Stimulated activated CD4-positive, alpha-beta T cell treated with anti-CD3 and anti-CD28 coated beads, Interleukin-2, amount 100 ng/mL, for 4 hours (primary cell): Measurements from ENCODE around the gene ZNF536.

ENCODE experiments used
- DNase-seq: peaks from one replicate; pipeline ENCODE4 v3.0.0-alpha.2; 2020; ENCODE audit warnings: low read depth

The ZNF536 gene

DNA sequence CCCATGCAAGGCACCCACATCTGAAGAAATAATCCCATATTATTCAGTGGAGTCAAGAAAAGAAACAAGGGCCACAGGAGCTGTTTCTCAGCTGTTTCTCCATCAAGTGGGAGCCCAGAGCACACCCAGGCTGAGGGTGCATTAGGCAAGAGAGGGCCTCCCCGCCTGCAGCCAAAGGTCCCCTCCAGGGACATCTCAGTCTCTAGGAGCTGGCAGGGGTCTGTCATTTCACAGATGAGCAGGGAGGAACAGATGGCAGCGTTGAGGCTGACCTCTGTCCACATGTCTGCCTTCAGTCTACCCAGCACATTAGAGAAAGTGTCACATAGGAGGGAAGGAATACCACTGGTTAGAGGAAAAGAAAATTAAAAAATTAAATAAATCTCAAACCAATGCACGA lies 157.7 kb downstream of the ZNF536 start:
- no peak for DNase-seq

DNA sequence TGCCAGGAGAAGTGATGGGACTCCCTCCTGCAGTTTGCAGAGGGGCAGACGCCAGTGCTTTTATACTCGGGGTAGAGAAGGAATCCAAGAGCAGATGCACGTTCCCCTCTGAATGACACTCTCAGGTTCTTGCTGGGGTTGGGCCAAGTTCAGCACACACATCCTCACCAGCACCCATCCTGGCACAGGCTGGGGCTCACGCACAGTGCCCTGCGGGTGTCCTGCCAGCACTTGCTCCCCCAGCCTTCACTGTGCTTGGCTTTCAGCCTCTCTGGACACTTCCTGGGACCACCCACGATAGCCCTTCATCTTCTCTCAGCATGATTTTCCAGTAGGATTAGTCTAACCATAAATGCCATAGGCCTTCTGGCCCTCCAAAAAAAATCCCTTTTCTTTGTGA lies 158.6 kb downstream of the ZNF536 start:
- no peak for DNase-seq

DNA sequence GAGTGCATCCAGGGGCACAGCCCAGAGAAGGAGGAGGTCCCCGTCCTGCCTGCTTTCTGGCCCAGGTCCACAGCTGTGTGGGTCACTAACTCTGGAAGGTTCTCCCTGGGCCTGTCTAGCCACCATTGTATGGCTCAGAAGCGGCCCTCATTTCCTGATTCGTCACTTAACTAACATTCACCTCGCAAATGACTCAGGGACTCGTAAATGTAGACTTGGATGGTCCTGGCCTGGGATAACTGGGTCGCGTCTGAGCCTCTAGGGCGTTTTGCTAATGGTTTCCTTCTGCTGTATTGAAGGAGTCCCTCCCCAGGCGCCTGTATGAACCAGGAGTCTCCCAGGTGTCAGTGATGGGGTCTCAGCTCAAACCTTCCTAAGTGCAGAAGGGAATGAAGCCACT lies 162.8 kb downstream of the ZNF536 start:
- DNase-seq = no peak

DNA sequence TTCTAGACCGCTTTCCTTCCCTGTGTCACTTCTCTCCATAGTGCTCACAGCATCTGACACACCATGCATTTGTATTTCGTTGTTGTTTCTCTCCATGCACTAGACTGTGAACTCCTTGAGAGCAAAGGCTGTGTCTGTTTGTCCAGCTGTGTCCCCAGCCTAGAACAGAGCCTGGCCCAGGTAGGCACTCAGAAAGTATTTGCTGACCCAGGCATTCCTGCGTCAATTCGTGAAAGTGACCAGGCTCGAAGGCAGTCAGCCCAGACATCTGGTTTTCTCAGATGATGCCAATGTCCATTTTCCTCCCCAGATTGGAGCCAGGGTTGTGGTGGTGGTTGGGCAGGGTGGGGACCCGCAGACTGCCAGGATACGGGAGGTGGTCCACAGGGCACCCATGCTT lies 164.8 kb downstream of the ZNF536 start:
- DNase-seq = no peak

DNA sequence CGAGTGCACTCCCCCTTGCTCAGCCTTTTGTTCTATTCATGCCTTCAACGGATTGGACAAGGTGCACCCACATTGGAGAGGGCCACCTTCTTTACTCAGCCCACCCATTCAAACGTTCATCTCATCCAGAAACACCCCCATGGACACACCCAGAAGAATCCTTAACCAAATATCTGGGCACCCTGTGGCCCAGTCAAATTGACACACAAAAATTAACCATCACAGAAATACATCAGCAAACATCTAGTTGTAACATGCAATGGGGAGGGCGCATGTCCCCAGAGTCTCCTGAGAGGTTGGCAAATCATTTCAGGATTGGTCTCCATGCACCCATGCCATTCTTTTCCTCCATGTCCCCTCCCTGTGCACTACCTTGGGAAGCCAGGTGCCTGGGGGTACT lies 167.1 kb downstream of the ZNF536 start:
- no peak for DNase-seq

DNA sequence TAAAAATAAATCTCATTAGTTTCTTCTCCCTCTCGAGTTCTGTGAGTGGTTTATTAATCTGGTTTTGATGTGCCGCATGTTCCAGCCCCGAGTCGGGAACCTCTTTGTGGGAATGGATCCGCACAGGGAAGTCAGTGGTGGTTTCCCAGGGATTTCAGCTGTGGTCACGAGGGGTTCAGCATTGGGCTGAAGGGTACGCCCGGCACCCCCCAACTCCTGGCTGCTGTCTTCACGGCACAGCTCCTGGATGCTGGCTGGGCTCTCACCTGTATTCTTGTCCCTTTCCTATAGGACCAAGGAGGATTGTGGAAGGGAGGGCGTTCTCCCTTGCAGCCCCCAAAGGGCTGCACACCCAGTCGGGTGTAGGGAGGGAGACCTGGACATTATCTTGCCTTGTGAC lies 167.8 kb downstream of the ZNF536 start:
- no peak for DNase-seq

DNA sequence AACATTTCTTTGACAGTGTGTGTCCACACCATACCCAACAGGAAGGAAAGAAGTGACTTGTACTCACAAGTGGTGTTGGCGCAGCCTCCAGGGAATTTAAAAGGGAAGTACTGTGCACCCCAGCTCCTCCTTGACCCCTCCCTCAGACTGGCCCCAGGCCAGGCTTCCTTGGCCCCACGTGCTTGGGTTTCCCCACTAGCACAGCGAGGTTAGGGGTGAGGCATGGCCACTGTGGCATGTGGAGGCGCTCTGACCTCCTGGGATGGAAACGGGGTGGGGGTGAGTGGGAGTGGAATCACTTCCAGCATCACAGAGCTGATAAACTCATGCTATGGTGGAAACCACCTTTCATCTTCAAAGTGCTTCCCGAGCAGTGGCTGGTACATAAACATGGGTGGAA lies 168.6 kb downstream of the ZNF536 start:
- DNase-seq = no peak

DNA sequence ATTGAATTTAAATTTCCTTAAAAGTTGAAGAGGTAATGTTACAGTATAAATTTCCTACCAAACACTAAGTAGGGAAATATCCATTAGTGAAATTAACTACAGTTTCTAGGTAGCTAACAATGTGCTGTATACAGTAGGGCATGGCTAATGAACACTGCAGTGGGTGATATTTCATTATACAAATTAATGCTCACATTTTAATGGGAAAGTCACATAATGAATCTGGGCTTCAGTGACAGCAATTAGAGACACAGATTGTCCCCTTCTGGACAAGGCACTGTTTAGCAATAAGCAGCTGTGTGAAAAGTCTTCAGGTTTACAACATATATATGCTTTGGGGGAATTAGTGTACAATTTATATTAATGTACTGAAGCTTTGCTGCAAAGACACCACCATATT lies 169.4 kb downstream of the ZNF536 start:
- DNase-seq = no peak

DNA sequence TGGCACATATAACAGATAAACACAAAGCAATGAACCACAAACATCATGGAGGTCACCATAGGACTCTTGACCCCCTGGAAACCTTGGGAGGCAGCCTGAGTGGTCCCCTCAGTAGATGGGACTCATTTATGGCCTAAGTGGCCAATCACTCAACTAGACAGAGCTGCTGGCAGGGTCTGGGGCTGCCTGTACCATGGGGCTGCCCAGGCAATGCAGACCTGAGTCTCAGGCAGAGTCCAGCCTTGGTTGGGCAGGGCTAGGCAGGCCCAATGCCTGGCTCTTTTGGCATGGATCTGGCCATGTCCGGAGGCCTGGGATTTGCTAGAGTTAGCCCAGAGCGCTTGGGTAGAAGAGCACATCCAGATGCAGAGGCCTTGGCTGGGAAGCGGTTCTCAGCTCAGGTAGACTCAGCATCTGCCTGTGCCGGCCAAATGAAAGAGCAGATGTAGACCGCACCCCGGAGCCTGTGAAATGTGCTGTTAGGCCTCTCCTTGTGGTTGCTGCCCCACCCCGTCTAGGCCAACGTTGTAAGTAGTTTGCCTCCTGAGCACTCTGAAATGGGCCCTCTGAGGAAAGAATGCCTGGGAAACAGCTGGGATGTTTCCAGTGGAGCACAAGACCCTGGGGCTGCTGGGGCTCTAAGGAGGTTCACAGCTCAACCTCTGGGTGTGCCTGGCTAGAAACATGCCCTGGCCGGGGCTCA lies 171.2 kb downstream of the ZNF536 start:
- DNase-seq = no peak

DNA sequence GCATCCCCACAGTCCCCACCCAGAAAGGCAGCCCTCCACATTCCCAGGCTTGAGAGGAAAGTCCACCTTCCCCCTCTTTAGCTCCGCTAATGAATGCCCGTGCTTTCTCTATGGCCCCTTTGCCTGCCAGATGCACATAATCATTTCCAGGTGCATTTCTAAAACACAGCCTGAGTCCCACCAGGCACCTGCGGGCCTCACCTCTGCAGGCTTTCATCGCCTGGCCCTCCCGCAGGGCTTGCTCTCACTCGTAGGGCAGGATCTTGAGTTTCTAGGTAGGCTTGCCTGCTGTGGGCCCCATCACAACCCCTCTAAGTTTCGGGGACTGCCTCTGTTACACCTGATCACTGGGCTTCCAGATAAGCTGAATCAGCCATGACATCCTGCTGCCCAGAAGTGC lies 173.6 kb downstream of the ZNF536 start:
- no peak for DNase-seq

DNA sequence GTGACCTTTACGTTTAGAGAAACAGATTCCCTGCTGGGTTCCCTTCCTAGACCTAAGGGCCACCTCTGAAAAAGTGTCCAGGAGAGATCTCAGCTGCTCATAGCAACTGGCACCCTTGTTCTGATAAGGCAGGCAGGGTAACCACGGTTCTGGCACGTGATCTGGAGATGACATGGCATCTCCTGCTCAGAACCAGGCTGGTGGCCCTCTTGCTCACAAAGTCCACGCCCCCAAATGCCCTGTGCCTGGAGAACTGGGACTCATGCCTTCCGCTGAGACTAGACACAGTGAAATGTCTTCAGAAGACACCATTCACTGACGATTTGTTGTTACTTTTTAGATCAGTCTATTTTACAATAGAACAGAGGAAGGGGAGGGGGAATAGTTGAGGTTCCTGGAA lies 174.1 kb downstream of the ZNF536 start:
- no peak for DNase-seq

DNA sequence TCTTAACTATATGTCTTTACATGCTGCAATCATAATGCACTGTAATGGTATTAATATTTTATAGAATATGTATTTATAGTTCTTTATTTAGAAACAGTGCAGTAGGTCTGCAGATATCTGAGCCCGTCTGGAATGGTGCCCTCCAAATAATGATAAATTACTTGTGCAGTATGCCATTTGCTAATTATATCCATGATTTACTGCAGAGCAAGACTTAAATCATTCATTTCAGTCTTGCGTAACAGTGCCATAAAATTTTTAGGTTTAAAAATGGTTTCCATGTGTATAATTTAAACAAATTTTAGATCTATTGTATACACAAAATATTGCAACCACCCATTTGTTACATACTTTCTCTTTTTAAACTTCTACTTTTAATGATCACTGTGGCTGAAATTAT lies 175.1 kb downstream of the ZNF536 start:
- no peak for DNase-seq

DNA sequence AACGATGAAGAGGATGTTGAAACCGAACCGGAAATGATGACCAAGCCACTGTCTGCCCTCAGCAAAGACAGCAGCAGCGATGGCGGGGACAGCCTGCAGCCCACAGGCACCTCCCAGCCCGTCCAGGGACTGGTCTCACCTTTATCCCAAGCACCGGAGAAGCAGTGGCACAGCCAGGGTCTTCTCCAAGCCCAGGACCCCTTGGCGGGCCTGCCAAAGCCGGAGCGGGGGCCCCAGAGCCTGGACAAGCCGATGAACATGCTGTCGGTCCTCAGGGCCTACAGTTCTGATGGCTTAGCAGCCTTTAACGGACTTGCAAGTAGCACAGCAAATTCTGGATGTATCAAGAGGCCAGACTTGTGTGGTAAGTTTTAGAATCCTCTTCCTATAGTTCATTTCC lies 177.0 kb downstream of the ZNF536 start:
- DNase-seq = no peak

DNA sequence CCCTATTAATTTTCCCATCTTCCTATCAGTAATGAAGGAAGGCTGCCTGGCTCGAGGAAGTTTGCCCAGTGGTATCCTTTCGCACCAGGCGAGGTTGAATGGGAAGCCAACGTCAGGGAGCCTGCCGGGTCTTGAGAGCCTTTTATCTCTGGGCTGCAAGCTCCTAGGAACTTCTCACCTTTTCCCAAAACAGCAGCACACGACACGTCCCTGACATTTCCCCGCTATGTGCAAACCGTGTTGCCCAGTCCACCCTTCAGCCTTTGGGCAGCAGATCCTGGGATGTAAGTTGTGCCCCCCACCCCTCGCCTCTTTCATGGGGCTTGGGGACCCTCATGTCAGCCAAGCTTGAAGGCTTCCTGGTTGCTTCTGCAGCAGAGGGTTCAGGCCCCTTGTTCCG lies 179.1 kb downstream of the ZNF536 start:
- DNase-seq = no peak

DNA sequence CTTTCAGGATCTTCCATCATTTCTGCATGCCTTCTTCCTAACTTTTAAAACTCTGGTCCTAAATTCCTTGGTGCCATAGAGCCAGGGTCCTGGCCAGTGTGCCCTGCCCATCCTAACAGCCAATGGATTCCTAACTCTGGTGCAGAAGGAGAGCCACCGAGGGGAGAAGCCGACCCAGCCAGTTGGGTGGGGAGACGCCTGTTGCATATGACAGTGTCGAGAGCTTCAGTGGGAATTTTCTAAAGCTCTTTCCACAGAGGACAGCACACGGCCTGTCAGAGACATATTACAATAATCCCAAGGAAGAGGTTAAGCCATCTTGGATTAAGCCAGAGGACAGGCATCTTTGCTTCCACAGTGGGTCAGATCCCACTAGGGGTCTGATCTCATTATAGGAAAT lies 180.4 kb downstream of the ZNF536 start:
- DNase-seq = no peak

DNA sequence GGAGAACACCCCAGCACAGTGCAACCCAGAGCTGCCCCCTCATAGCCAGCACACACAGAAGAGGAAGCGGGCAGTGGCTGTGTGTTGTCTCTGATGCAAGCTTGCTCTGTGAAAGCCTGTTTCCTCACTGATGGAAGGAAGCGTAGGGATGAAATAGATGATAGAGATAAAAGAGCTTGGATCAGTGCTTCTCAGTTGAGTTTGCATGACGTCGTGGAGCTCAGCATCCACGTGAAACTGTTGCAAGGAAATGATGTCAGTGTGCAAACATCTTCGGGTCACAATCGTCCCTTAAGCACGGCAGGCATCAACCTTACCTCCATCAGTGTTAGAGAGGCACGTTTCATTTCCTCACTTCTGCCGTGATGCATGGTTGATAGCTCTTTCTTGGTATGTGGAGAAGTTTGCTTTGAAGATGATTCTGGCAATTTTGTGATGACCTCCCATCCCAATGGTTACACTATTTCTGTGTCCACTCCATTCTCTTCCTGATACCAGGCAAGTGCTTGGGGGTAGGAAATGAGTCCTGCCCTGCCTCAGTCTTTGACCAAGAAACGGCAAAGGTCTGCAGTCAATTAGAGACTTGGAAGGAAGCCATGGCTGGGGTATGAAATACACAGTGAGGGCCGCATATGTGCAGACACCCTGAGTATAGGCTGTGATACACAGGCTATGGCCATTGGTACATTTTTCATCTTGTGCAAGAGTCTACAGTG lies 183.0 kb downstream of the ZNF536 start:
- DNase-seq = no peak

DNA sequence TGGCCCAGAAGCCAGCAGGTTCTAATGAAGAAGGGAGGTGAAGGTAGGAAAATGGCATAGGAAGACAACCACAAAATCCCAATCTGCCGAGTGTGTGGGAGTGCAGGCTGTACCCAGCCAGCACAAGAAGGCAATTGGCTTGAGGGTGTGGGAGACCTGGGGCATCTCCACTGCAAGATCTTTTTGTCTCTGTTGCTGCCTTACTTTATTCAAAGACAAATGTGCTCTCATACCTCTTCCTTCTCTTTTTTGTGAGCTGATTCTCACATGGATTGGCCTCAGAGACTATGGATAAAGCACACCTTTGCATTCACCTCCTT lies 183.6 kb downstream of the ZNF536 start:
- no peak for DNase-seq

DNA sequence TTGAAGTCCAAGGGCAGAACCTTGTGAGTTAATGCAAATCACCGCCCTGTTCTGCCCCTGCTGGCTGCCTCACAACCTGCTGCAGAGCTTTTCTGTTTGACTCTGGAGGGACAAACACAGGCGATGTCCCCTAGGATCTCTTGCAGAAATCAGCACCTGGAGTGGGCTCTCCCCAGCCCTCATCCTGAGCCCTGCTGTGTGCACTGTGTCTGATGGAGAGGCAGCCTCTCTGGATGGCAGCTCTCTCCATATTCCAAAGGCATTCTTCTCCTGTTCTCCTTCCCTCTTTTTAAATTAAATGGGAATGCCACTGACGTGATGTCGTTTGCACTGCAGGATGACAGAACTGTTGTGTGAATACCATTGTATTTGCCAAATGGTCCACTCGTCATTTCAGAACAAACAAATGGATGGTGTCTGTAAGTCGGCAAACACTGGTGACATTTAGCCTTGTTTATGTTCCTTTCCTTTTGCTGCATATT lies 184.1 kb downstream of the ZNF536 start:
- no peak for DNase-seq

DNA sequence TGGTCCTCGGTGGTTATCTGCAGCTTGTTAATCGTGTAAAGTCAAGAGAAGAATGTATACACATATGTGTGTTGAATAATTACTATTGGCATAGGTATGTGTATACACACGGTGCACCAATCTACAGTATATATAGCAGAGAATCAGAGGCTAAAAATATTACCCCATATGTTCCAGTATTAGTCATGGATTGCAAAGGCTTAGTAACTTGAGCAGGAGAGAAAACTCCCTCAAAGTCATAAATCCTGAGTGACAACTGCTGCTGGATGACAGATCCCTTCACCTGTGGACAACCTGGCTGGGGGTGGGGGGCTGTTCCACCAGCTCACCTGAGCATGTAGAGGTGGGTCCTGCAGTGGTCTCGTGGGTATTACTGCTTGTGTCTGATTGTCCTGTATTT lies 185.0 kb downstream of the ZNF536 start:
- DNase-seq = no peak

DNA sequence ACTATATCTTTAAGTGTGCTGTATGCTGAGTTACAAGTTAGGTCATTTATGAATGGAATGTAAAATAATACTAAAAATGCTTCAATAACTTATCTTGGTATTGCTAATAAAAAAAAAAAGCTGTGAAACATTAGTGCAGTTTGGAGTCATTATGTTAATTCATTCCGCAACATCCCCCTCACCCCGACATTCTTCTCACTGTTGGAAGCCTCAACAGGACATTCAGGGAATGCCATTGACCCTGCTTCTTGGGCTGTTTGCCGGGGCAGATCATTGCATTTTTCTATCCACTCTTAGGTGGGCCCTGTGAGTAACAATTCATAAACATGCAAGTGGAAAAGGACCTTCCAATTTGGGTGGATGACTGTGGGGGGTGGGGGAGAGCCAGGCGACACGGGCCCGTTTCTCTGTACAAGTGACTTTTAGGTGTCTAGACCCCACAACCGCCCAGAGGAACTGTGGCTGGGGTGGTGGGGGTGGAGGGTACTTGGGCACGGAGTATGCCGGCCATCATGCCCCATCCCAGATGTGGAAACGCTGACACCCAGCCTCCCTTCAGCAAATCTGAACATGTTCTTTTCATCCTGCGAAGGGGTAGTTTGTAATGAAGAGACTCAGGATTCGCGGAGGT lies 185.9 kb downstream of the ZNF536 start:
- DNase-seq = no peak

DNA sequence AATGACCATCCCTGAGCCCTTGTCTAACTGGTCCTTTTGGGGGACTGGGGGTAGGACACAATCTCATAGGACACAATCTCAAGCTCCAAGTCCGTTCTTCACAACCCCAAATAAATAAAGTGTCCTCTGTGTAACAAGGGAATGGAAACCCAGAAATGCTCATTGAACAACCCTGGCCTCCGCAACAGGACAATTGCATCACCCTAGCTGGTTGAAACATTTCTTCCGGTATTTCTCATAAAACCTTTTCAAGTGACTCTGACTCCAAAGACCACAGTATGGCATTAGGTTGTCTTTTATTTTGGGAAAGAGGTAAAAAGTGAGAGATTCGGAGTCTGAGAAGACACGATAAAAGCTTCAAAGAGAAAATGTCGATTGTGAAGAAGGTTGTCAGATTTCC lies 186.6 kb downstream of the ZNF536 start:
- no peak for DNase-seq

DNA sequence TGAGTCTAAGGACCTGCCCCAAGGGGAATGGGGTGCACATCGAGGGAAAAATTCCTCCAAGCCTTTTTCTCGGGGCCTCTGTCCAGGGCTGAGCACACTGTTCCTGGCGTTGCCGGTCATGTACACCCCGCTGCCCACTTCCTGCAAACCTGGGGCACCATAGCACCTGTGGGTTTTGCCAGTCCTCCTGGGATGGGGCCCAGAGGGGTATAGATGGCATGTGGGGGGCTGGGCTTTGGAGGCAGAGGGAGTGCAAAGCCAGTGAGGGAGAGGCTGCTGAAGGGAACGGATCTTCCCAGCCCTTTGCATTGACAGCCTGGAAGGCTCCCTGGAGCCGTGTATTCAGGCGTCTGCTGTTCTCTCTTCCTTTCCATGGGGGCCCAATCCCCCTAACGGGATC lies 187.3 kb downstream of the ZNF536 start:
- no peak for DNase-seq

DNA sequence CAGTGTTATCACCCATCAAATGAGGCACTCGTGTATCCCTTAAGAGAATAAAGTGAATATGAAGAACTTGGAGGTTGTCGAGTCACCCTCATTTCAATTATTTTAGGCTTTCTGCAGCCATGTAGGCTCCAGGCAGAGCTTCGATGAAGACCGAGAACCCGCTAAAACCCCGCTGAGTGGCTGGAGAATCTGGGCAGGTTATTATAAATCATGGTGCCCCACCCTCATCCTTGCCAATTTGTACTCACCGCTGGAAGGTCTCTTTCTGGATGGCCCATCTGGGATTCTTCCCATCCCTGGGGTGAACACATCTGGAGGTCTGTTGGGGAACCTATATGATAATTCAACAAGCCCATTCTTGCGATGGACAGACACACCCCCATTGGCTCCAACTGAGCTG lies 190.8 kb downstream of the ZNF536 start:
- no peak for DNase-seq

DNA sequence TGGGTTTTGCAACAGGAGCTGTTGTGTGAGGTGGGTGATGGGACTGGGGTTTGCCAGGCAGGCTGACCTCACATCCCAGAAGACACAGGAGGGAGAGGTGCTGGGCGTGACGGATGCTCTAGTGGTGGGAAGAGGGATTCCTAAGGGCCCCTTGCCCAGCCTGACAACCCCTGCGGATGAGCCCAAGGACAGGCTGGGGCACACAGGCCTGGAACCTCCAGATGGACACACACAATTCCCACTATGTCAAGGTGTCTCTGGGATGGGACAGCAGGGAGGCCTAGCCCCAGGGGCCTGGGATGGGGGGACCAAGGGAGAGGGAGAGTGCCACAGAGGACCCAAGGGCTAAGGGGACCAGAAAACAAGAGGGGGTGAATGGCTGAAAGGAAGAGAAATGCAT lies 191.5 kb downstream of the ZNF536 start:
- no peak for DNase-seq
